ENCODE measurements around the gene DPP7.

DNA sequence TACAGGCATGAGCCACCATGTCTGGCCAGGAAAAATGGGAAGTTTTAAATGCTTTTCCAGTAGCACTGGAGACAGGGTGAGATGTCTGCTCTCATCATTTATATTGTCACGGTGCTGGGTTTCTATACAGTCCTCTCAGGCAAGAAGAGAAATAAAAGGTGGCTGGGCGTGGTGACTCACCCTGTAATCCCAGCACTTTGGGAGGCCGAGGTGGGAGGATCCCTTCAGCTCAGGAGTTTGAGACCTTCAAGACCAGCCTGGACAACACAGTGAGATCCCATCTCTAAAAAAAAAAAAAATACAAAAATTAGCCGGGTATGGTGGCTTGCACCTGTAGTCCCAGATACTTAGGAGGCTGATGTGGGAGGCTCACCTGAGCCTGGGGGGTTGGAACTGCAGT lies 19.7 kb upstream of the DPP7 start:
- TF ChIP-seq, protein P1, sequence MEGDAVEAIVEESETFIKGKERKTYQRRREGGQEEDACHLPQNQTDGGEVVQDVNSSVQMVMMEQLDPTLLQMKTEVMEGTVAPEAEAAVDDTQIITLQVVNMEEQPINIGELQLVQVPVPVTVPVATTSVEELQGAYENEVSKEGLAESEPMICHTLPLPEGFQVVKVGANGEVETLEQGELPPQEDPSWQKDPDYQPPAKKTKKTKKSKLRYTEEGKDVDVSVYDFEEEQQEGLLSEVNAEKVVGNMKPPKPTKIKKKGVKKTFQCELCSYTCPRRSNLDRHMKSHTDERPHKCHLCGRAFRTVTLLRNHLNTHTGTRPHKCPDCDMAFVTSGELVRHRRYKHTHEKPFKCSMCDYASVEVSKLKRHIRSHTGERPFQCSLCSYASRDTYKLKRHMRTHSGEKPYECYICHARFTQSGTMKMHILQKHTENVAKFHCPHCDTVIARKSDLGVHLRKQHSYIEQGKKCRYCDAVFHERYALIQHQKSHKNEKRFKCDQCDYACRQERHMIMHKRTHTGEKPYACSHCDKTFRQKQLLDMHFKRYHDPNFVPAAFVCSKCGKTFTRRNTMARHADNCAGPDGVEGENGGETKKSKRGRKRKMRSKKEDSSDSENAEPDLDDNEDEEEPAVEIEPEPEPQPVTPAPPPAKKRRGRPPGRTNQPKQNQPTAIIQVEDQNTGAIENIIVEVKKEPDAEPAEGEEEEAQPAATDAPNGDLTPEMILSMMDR (IDR thresholded peaks at IDR 0.05): no peak
- no peak for TF ChIP-seq POLR2A (IDR thresholded peaks at IDR 0.05)

Measured in lower leg skin (tissue), 3 donors.